Ovary (tissue), 3 donors: ENCODE data around the gene GORASP1.

Source experiments
- CTCF ChIP-seq, 3 donors: fragments of 450-650 bp in 2 of 3; fragments of 200-600 bp in 1 of 3; IDR thresholded peaks; one replicate each; pipeline versions ENCODE4 v1.5.1 to v1.8.0; 2016 to 2022; ENCODE audit warnings: antibody characterized with exemption in 3 of 3, mild to moderate bottlenecking in 1 of 3
- EP300 ChIP-seq: sonication (generic); formaldehyde crosslinking; IDR thresholded peaks from one replicate; pipeline ENCODE4 v1.6.1; 2017; ENCODE audit warnings: antibody characterized with exemption
- POLR2A ChIP-seq: fragments of 450-650 bp; IDR thresholded peaks from one replicate; pipeline ENCODE4 v1.6.1; 2017; ENCODE audit warnings: antibody characterized with exemption, mild to moderate bottlenecking, moderate library complexity
- donor health status: DM: no; HTN: no; CAD: no.

GRCh38 chr3:39138804-39139415 is 31.5 kb upstream of the GORASP1 start:
- TF ChIP-seq CTCF (IDR thresholded peaks at IDR 0.05) (no peak), POLR2A (no peak), EP300 (no peak)
